ENCODE measurements around the gene NAV2.

Gene NAV2

GRCh38 chr11:19821993-19822392 is 109.4 kb downstream of the NAV2 start:
- in situ Hi-C loops (cut with MboI; ENCODE audit: low sequenced_read_pairs) = no loop called here
- no peak overlapping the region for H3K4me3 ChIP-seq
- H3K36me3 ChIP-seq (replicated peaks) = no peaks in the 10 kb centered on the region
- H3K9me3 ChIP-seq = no peaks in the 10 kb centered on the region
- 0 out of 2 replicates have a peak, but pooled peaks cover 10% of the 10 kb centered on the region for H3K27me3 ChIP-seq (ENCODE audit: low read depth)
- no peak for DNase-seq (ENCODE audit: low spot score in 2 of 2)
- H3K4me1 ChIP-seq = no peaks in the 10 kb centered on the region

GRCh38 chr11:19822531-19822930 is 109.9 kb downstream of the NAV2 start:
- H3K36me3 ChIP-seq (replicated peaks) = no peaks in the 10 kb centered on the region
- H3K27me3 ChIP-seq (ENCODE audit: low read depth) = 0 out of 2 replicates have a peak, but pooled peaks cover 10% of the 10 kb centered on the region
- H3K9me3 ChIP-seq = no peaks in the 10 kb centered on the region
- no peaks in the 10 kb centered on the region for H3K4me1 ChIP-seq
- no peak for DNase-seq (ENCODE audit: low spot score in 2 of 2)
- in situ Hi-C loops (cut with MboI; ENCODE audit: low sequenced_read_pairs) = no loop called here
- H3K4me3 ChIP-seq = no peak overlapping the region

GRCh38 chr11:19826606-19827005 is 114.0 kb downstream of the NAV2 start:
- H3K27me3 ChIP-seq (ENCODE audit: low read depth) = 0 out of 2 replicates have a peak, but pooled peaks cover 10% of the 10 kb centered on the region
- H3K4me1 ChIP-seq = no peaks in the 10 kb centered on the region
- H3K36me3 ChIP-seq (replicated peaks) = no peaks in the 10 kb centered on the region
- no peak for DNase-seq (ENCODE audit: low spot score in 2 of 2)
- H3K9me3 ChIP-seq = no peaks in the 10 kb centered on the region
- in situ Hi-C loops (cut with MboI; ENCODE audit: low sequenced_read_pairs) = no loop called here
- H3K4me3 ChIP-seq = no peak overlapping the region

- in situ Hi-C loops (cut with MboI; ENCODE audit: low sequenced_read_pairs) = no loop called here
- no peak for DNase-seq (ENCODE audit: low spot score in 2 of 2)
- H3K4me1 ChIP-seq = no peaks in the 10 kb centered on the region
Observed at GRCh38 chr11:19827399-19828135, 114.9 kb downstream of the NAV2 start.

GRCh38 chr11:19828382-19829108 is 115.9 kb downstream of the NAV2 start:
- no peak overlapping the region for H3K4me3 ChIP-seq
- H3K9me3 ChIP-seq = no peaks in the 10 kb centered on the region
- H3K27me3 ChIP-seq (ENCODE audit: low read depth) = 0 out of 2 replicates have a peak, but pooled peaks cover 7% of the 10 kb centered on the region
- in situ Hi-C loops (cut with MboI; ENCODE audit: low sequenced_read_pairs) = no loop called here
- H3K4me1 ChIP-seq = no peaks in the 10 kb centered on the region
- H3K36me3 ChIP-seq (replicated peaks) = no peaks in the 10 kb centered on the region
- no peak for DNase-seq (ENCODE audit: low spot score in 2 of 2)

More at GRCh38 chr11:19827399-19828135, 114.9 kb downstream of the NAV2 start:
- no peaks in the 10 kb centered on the region for H3K9me3 ChIP-seq
- 0 out of 2 replicates have a peak, but pooled peaks cover 9% of the 10 kb centered on the region for H3K27me3 ChIP-seq (ENCODE audit: low read depth)
- H3K4me3 ChIP-seq = no peak overlapping the region
- no peaks in the 10 kb centered on the region for H3K36me3 ChIP-seq (replicated peaks)

GRCh38 chr11:19829109-19829837 is 116.6 kb downstream of the NAV2 start:
- no peaks in the 10 kb centered on the region for H3K4me1 ChIP-seq
- DNase-seq (ENCODE audit: low spot score in 2 of 2) = no peak
- no peaks in the 10 kb centered on the region for H3K9me3 ChIP-seq
- no peak overlapping the region for H3K4me3 ChIP-seq
- no peaks in the 10 kb centered on the region for H3K36me3 ChIP-seq (replicated peaks)
- in situ Hi-C loops (cut with MboI; ENCODE audit: low sequenced_read_pairs) = no loop called here
- H3K27me3 ChIP-seq (ENCODE audit: low read depth) = 0 out of 2 replicates have a peak, but pooled peaks cover 5% of the 10 kb centered on the region

GRCh38 chr11:19832086-19832750 is 119.6 kb downstream of the NAV2 start:
- Histone ChIP-seq H3K36me3 (replicated peaks) (no peaks in the 10 kb centered on the region), H3K4me3 (no peak overlapping the region)
- in situ Hi-C loops (cut with MboI; ENCODE audit: low sequenced_read_pairs) = no loop called here

GRCh38 chr11:19832901-19833300 is 120.3 kb downstream of the NAV2 start:
- Histone ChIP-seq H3K4me1 (no peaks in the 10 kb centered on the region), H3K4me3 (no peak overlapping the region), H3K9me3 (no peaks in the 10 kb centered on the region), H3K27me3 (ENCODE audit: low read depth) (peaks cover under 1% of the 10 kb centered on the region; the same call in 1 of the 2 replicates), H3K36me3 (replicated peaks) (no peaks in the 10 kb centered on the region)
- DNase-seq (ENCODE audit: low spot score in 2 of 2) = no peak
- in situ Hi-C loops (cut with MboI; ENCODE audit: low sequenced_read_pairs) = no loop called here

More at GRCh38 chr11:19832086-19832750, 119.6 kb downstream of the NAV2 start:
- no peak for DNase-seq (ENCODE audit: low spot score in 2 of 2)
- H3K27me3 ChIP-seq (ENCODE audit: low read depth) = no peaks in the 10 kb centered on the region
- H3K4me1 ChIP-seq = no peaks in the 10 kb centered on the region
- no peaks in the 10 kb centered on the region for H3K9me3 ChIP-seq

GRCh38 chr11:19834771-19835170 is 122.1 kb downstream of the NAV2 start:
- Histone ChIP-seq H3K36me3 (replicated peaks) (no peaks in the 10 kb centered on the region), H3K9me3 (no peaks in the 10 kb centered on the region), H3K4me3 (no peak overlapping the region), H3K27me3 (ENCODE audit: low read depth) (peaks cover 17% of the 10 kb centered on the region), H3K4me1 (no peaks in the 10 kb centered on the region)
- in situ Hi-C loops (cut with MboI; ENCODE audit: low sequenced_read_pairs) = no loop called here
- DNase-seq (ENCODE audit: low spot score in 2 of 2) = no peak

GRCh38 chr11:19836666-19837065 is 124.0 kb downstream of the NAV2 start:
- no peaks in the 10 kb centered on the region for H3K9me3 ChIP-seq
- DNase-seq (ENCODE audit: low spot score in 2 of 2) = no peak
- H3K4me3 ChIP-seq = no peak overlapping the region
- no peaks in the 10 kb centered on the region for H3K4me1 ChIP-seq
- H3K27me3 ChIP-seq (ENCODE audit: low read depth) = peaks cover 24% of the 10 kb centered on the region
- in situ Hi-C loops (cut with MboI; ENCODE audit: low sequenced_read_pairs) = no loop called here
- no peaks in the 10 kb centered on the region for H3K36me3 ChIP-seq (replicated peaks)

GRCh38 chr11:19838994-19839768 is 126.5 kb downstream of the NAV2 start:
- H3K36me3 ChIP-seq (replicated peaks) = no peaks in the 10 kb centered on the region
- DNase-seq (ENCODE audit: low spot score in 2 of 2) = no peak
- peaks cover 32% of the 10 kb centered on the region for H3K27me3 ChIP-seq (ENCODE audit: low read depth)
- no peak overlapping the region for H3K4me3 ChIP-seq
- H3K4me1 ChIP-seq = no peaks in the 10 kb centered on the region
- H3K9me3 ChIP-seq = no peaks in the 10 kb centered on the region
- in situ Hi-C loops (cut with MboI; ENCODE audit: low sequenced_read_pairs) = no loop called here

- Histone ChIP-seq H3K36me3 (replicated peaks) (no peaks in the 10 kb centered on the region), H3K4me3 (no peak overlapping the region), H3K4me1 (no peaks in the 10 kb centered on the region), H3K27me3 (ENCODE audit: low read depth) (peaks cover 35% of the 10 kb centered on the region), H3K9me3 (no peaks in the 10 kb centered on the region)
- DNase-seq (ENCODE audit: low spot score in 2 of 2) = no peak
- in situ Hi-C loops (cut with MboI; ENCODE audit: low sequenced_read_pairs) = no loop called here
Observed at GRCh38 chr11:19840961-19841360, 128.3 kb downstream of the NAV2 start.

- Histone ChIP-seq H3K9me3 (no peaks in the 10 kb centered on the region), H3K27me3 (ENCODE audit: low read depth) (peaks cover 35% of the 10 kb centered on the region), H3K4me3 (no peak overlapping the region), H3K36me3 (replicated peaks) (no peaks in the 10 kb centered on the region), H3K4me1 (no peaks in the 10 kb centered on the region)
- no peak for DNase-seq (ENCODE audit: low spot score in 2 of 2)
- in situ Hi-C loops (cut with MboI; ENCODE audit: low sequenced_read_pairs) = no loop called here
Observed at GRCh38 chr11:19842505-19842904, 129.9 kb downstream of the NAV2 start.
